ENCODE results near the gene RRP1B.

- no peak for TF ChIP-seq POLR2A (IDR thresholded peaks at IDR 0.05)
- TF ChIP-seq, protein P1, sequence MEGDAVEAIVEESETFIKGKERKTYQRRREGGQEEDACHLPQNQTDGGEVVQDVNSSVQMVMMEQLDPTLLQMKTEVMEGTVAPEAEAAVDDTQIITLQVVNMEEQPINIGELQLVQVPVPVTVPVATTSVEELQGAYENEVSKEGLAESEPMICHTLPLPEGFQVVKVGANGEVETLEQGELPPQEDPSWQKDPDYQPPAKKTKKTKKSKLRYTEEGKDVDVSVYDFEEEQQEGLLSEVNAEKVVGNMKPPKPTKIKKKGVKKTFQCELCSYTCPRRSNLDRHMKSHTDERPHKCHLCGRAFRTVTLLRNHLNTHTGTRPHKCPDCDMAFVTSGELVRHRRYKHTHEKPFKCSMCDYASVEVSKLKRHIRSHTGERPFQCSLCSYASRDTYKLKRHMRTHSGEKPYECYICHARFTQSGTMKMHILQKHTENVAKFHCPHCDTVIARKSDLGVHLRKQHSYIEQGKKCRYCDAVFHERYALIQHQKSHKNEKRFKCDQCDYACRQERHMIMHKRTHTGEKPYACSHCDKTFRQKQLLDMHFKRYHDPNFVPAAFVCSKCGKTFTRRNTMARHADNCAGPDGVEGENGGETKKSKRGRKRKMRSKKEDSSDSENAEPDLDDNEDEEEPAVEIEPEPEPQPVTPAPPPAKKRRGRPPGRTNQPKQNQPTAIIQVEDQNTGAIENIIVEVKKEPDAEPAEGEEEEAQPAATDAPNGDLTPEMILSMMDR (IDR thresholded peaks at IDR 0.05) = no peak
Measured at GRCh38 chr21:43734928-43735229, 75.5 kb downstream of the RRP1B start.
